Measurements from ENCODE around the gene GBA3.

GRCh38 chr4:22857411-22857810 lies 164.7 kb downstream of the GBA3 start:
- TF ChIP-seq CTCF (IDR thresholded peaks at IDR 0.05) = no peak
- TF ChIP-seq POLR2A (IDR thresholded peaks at IDR 0.05) = no peak

Data from right lobe of liver (tissue), 4 donors.